IgD-negative memory B cell (primary cell): ENCODE measurements around the gene ZFP2. TPM values are rescaled to one million over a fixed set of nuclear protein-coding genes. Genes with fewer than 3 reads are reported as not detected.
A peak's percentile ranks its signal among the peaks of the same experiment; 100 is the strongest.

ENCODE experiments used
- H3K27ac Mint-ChIP-seq, 3 donors: one replicate each; pipeline ENCODE4 v1.8.0; 2020 to 2022; ENCODE audit warnings: mild to moderate bottlenecking in 3 of 3, mixed read lengths in 3 of 3, moderate library complexity in 1 of 3
- H3K27me3 Mint-ChIP-seq: one replicate; pipeline ENCODE4 v1.8.0; 2021; ENCODE audit warnings: mixed read lengths
- H3K36me3 Mint-ChIP-seq: one replicate; pipeline ENCODE4 v1.8.0; 2020; ENCODE audit warnings: mild to moderate bottlenecking, mixed read lengths
- H3K4me1 Mint-ChIP-seq, 3 donors: one replicate each; pipeline ENCODE4 v1.8.0; 2020 to 2022; ENCODE audit warnings: mixed read lengths in 3 of 3, mild to moderate bottlenecking in 1 of 3
- H3K4me3 Mint-ChIP-seq, 4 donors: one replicate each; pipeline ENCODE4 v1.8.0; 2020 to 2022; ENCODE audit warnings: mild to moderate bottlenecking in 4 of 4, mixed read lengths in 4 of 4, moderate library complexity in 3 of 4
- H3K9me3 Mint-ChIP-seq, 3 donors: one replicate each; pipeline ENCODE4 v1.8.0; 2020 to 2021; ENCODE audit warnings: mixed read lengths in 3 of 3, mild to moderate bottlenecking in 1 of 3
- polyA plus RNA-seq: library from polyadenylated mRNA; unstranded; fragments of 300-500 nt; fragmentation: Illumina TruSeq; gene quantifications from one replicate; pipeline ENCODE4 v1.2.3, GENCODE V29; 2021

The ZFP2 gene
- polyA plus RNA-seq, 1 donor from 2014 or later: 1.0 TPM

DNA sequence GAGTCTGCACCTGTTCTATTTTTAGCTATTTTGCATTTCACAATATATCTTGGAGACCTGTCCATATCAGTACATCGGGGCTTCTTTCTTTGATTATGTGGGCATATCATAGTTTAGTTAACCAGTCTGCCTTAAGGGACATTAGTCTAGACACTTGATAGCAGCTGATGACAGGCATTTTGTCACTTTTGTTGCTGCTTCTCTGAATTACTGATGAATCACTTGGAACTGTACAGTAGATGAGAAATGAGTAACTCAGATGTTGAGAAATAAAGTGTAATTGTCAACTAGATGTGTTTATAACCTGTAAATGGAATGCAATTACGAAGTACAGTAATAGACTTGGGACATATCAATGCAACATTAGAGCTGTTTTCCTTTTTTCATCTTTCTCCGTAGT, 7.1 kb downstream of the ZFP2 start:
- no peak overlapping the region for H3K4me3 Mint-ChIP-seq
- H3K36me3 Mint-ChIP-seq: peaks cover 15% of the 10 kb centered on the region

DNA sequence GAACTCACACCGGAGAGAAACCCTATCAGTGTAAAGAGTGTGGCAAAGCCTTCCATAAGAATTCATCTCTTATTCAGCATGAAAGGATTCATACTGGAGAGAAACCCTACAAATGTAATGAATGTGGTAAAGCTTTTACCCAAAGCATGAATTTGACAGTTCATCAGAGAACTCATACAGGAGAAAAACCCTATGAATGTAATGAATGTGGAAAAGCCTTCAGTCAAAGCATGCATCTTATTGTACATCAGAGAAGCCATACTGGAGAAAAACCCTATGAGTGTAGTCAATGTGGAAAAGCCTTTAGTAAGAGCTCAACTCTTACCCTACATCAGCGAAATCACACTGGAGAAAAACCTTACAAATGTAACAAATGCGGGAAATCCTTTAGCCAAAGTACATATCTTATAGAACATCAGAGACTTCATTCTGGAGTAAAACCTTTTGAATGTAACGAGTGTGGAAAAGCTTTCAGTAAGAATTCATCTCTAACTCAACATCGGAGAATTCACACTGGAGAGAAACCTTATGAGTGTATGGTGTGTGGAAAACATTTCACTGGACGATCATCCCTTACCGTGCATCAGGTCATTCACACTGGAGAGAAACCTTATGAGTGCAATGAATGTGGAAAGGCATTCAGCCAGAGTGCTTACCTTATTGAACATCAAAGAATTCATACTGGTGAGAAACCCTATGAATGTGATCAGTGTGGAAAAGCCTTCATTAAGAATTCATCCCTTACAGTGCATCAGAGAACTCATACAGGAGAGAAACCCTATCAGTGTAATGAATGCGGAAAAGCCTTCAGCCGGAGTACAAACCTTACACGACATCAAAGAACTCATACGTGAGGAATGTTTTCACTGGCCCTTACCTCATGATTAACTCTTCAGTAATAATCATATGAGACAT, 36.4 kb downstream of the ZFP2 start:
- Mint-ChIP-seq H3K9me3 (peaks cover 29 to 63% (median 47%) of the 10 kb centered on the region in 3 donors), H3K36me3 (peaks cover 10% of the 10 kb centered on the region), H3K27ac (no peak overlapping the region), H3K4me1 (no peaks in the 10 kb centered on the region), H3K27me3 (no peaks in the 10 kb centered on the region), H3K4me3 (no peak overlapping the region)

More for the DNA sequence above, 7.1 kb downstream of the ZFP2 start:
- Mint-ChIP-seq H3K9me3 (peaks cover 0 to 21% (median 19%) of the 10 kb centered on the region in 3 donors), H3K27me3 (no peaks in the 10 kb centered on the region), H3K4me1 (peaks cover 0 to 5% (median 0%) of the 10 kb centered on the region in 3 donors), H3K27ac (no peak overlapping the region)

DNA sequence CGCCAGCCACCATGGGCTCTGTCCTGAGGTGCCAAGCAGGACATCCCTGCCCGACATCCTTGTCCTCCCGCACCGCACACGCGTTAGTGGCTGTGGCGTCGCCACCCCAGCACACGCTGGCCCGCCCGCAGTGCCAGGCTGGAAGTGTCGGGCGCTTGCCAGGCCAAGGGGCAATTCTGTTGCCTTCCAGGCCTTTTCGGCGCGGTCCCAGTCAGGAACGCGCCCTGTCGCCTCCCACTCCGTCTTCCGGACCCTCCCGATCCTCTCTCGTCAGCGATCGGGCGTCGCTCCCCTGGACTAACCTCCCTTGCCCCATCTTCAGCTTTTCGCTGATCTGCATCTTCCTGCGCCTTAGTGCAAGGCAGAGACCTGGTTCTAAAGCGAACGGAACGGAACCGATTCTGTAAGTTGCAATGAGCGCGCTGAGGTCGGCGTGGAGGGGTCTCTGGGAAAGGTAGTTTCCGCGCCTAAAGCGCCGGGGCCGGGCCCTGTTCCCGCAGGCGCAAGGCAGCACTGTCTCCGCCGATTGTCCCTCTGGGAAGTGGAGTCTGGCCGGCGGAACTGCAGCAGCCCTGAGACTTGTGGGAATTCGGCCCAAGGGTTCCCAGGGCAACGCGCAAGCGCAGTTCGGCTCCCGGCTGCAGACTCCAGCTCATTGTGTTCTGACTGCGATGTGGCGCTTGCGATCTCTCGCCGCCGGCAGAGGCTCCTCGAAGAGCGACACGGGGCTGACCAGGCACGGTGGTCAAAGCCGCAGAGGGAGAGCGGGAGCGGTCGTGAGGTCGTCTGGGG, 45.1 kb downstream of the ZFP2 start, which contains the start of gene ZNF454:
ZNF454 (plus strand) TSS at position 630 of the 792 bp plus-strand sequence. CDS start 1,594 bp downstream, outside the sequence.
- Mint-ChIP-seq H3K4me3 (peak within 1 kb of the TSS in 2 of 4 donors; percentile 28 to 87), H3K27ac (no peak within 1 kb of the TSS), H3K4me1 (peaks cover 0 to 2% (median 0%) of the 10 kb centered on the region in 3 donors), H3K27me3 (peaks cover 10% of the 10 kb centered on the region), H3K36me3 (peaks cover 5% of the 10 kb centered on the region), H3K9me3 (peaks cover 20 to 57% (median 52%) of the 10 kb centered on the region in 3 donors)

DNA sequence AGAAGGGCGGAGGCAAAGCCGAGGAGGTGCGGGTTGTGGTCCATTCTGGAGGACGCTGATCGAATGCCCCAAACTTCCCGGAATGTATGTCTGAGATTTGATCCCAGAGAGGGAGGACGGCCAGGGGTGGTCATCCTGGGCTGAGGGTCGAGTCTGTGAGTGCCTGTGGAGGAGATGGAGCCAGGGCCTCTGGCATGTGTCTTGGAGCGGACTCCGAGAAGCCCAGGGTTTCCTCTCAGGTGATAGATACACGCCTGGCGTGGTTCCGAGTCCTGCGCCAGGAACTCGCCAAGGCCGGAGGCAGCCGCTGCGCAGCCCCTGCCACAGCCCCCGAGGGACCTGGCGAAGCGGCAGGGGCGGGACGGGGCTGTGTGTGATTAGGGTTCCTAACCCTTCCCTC, 45.6 kb downstream of the ZFP2 start:
- H3K36me3 Mint-ChIP-seq: peaks cover 5% of the 10 kb centered on the region
- H3K9me3 Mint-ChIP-seq: peaks cover 20 to 51% (median 49%) of the 10 kb centered on the region in 3 donors

DNA sequence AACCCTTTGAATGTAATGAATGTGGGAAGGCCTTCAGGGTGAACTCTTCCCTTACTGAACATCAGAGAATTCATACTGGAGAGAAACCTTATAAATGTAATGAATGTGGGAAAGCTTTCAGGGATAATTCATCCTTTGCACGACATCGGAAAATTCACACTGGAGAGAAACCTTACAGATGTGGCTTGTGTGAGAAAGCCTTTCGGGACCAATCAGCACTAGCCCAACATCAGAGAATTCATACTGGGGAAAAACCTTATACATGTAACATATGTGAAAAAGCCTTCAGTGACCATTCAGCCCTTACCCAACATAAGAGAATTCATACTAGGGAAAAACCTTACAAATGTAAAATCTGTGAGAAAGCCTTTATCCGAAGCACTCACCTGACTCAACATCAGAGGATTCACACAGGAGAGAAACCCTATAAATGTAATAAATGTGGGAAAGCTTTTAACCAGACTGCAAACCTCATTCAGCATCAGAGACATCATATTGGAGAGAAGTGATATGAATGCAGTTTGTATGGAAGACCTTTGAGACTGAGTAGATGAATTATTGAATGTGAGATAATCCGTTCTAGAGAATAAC, 69.8 kb downstream of the ZFP2 start:
- Mint-ChIP-seq H3K36me3 (no peaks in the 10 kb centered on the region), H3K4me3 (no peak overlapping the region)

More for the DNA sequence above, 45.6 kb downstream of the ZFP2 start:
- H3K27me3 Mint-ChIP-seq: peaks cover 10% of the 10 kb centered on the region
- H3K27ac Mint-ChIP-seq: no peak overlapping the region
- H3K4me1 Mint-ChIP-seq: peaks cover 0 to 2% (median 0%) of the 10 kb centered on the region in 3 donors
- H3K4me3 Mint-ChIP-seq: no peak overlapping the region

DNA sequence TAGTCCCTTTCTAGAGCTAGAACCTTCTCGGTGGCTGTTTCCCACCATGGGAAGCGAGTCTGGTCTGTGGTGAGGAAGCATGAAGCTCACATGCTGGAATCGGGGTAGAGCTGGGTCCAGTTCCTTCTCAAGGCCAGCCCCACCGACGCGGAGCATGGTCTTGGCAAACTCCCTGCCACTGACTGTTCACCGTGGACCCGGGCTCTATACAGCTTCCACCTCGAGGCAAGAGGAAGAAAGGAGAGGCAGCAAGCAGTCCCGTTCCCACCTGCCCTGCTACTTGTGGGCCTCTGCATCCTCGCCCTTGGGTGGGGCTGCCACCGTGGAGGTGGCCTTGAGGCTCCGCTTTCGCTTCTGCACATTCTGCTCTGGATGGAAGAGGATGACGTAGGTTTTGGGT, 85.7 kb downstream of the ZFP2 start:
- peaks cover 2% of the 10 kb centered on the region for H3K27me3 Mint-ChIP-seq
- H3K4me1 Mint-ChIP-seq: no peaks in the 10 kb centered on the region
- no peaks in the 10 kb centered on the region for H3K36me3 Mint-ChIP-seq
- no peak overlapping the region for H3K27ac Mint-ChIP-seq
- H3K9me3 Mint-ChIP-seq: peaks cover 6 to 16% (median 13%) of the 10 kb centered on the region in 3 donors
- no peak overlapping the region for H3K4me3 Mint-ChIP-seq

More for the DNA sequence above, 69.8 kb downstream of the ZFP2 start:
- H3K9me3 Mint-ChIP-seq: peaks cover 20 to 53% (median 43%) of the 10 kb centered on the region in 3 donors
- H3K27ac Mint-ChIP-seq: no peak overlapping the region
- H3K27me3 Mint-ChIP-seq: no peaks in the 10 kb centered on the region
- no peaks in the 10 kb centered on the region for H3K4me1 Mint-ChIP-seq

Other genes with a start within 250 kb of the ZFP2 start
- 11.1 TPM for gene ZNF354A, start 165.3 kb upstream of the ZFP2 start, polyA plus RNA-seq
- 7.2 TPM for gene ZNF354B, start 36.0 kb upstream of the ZFP2 start, polyA plus RNA-seq
- gene ZNF454, start 45.3 kb downstream of the ZFP2 start, polyA plus RNA-seq: not detected
- not detected for gene GRM6, start 99.4 kb downstream of the ZFP2 start, polyA plus RNA-seq
- 2.7 TPM for gene ZNF879, start 127.9 kb downstream of the ZFP2 start, polyA plus RNA-seq
- 0.41 TPM for gene ZNF354C, start 164.5 kb downstream of the ZFP2 start, polyA plus RNA-seq